Islet of Langerhans (tissue), 1 donor: ENCODE measurements around the gene SBSN.
"Not testable (repeated sequence)": the region's sequence is repeated elsewhere in the genome, so short reads cannot be mapped to it uniquely, and the experiment has no call there.

Experiments
- FAIRE-seq: peaks from one replicate; lab custom pipeline; 2011; peaks lifted over from hg19 to GRCh38; lab: Jason Lieb, UNC

Gene SBSN

DNA sequence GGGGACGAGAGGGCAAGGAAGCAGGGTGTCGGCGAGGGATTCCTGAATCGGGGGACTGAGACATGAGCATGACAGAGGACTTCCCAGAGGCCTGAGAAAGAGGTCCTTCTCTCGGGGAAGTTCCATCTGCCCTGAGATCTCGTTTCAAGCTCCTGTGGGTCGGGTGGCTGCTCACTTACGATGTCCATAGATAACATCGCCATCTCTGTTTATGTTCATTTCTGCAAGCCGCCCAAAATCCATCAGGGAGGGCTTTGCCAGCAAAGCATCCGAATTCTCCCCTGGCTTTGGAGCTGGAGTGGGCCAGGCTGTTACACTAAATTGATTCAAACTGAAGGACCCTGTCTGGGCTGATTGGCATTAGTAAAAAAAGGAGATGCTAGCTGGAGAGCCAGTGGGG lies 20.6 kb downstream of the SBSN start:
- no peak for FAIRE-seq

DNA sequence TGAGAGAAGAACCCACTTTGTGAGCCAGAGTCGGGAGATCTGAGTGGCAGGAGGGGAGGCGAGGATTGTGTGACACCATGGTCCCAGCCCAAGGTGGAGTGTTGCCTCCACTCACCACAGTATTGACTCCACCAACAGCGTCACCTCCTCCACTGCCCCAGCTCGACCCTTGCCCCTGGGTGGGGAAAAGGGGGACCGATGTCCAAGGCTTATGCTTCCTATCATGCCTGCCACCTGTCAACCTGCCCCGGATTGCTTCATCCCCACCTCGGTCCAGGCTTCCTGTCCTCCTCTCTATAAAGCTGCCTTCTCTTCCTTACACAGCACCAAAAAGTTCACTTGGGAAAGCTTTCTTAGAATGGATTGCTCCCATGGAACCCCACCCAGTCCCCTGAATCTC lies 22.1 kb downstream of the SBSN start:
- FAIRE-seq = no peak

DNA sequence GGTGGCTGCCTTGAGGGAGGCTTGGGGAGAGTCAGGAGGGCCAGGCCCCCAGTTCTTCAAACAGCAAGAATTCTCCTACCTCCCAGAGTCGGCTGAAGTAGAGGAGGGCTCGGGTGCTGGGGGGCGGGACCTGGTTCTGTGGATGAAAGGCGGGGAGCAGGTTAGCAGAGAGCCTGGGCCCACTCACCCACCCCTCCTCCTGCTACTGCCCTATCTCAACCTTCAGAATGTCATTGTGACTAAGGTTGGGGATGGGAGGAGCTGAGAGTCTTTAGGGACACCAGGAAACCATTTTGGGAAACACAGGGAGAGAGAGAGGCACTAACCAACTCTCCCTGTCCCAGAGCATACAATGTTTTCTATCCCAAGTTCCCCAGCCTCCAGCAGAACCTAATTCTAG lies 25.4 kb downstream of the SBSN start:
- no peak for FAIRE-seq

DNA sequence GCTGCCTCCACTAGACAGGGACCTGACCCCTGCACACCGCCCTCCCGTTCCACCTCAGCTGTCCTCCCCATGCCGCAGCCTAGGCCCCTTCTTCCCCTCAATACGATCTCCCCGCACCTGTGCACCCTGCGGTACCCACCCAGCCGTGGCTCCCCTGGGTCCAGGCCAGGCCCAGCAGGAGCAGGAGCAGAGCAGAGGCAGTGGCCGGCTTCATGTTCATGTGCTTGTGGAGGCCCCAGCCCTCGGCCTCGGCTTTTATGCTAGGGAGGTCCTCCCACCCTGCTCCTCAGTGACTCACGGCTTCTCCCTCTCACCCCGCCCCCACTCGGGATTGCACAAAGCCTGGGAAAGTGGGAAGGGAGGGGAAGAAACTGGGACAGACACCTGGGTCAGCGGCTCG lies 26.4 kb downstream of the SBSN start:
- FAIRE-seq = no peak

DNA sequence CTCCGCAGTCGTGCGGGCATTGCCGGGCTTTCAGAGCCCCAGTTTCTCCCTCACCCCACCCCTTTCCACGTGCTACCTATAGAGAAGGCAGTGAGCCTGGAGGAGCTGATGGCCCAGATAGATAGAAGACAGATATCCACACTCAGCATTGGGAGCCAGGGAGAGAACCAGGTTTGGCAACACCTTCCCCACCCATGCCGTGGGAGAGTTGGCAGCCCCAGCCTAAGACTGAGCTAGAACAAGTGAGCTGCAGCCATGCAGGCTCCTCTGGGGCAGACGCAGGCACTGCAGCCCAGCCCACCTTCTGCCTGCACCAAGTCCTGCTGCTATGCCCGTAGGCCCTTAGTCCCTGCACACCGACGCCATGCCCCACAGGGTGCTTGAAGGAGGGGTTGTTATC lies 27.5 kb downstream of the SBSN start:
- FAIRE-seq = no peak

DNA sequence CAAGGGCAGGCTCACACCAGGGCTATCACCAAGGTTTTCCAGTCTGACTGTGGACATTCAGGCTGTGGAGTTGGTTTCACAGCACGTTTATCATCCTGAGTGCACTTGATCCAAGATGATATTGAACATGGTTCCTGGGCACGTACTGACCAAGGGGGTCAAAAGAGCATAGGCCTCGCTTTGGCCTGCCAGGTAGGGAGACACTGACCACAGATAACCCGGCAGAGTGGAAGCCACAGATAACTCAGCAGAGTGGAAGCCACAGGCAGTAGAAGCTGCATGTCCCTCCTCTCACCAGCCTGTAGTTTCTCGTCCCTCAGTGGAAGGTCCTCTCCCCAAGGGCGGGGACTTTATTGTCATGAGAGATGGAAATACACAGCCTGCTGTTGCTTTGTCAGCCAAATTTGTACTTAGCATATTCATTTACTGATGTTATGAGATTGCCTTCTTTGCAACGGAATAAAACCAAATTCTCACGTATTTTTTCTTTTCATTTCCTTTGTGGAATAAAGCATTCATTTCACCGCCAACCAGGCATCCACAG lies 29.1 kb downstream of the SBSN start:
- no peak for FAIRE-seq

DNA sequence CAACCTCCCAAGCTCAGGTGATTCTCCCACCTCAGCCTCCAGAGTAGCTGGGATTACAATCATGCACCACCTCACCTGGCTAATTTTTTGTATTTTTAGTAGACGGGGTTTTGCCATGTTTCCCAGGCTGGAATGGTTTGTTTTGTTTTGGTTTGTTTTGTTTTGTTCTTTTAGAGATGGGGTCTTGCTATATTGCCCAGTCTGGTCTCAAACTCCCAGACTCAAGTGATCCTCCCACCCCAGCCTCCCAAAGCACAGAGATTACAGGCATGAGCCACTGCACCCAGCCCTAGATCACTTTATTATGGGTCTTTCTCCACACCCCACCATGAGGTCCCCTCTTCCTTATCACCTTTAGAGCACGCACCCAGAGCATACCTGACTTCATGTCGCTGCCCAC lies 29.9 kb downstream of the SBSN start:
- no peak for FAIRE-seq

DNA sequence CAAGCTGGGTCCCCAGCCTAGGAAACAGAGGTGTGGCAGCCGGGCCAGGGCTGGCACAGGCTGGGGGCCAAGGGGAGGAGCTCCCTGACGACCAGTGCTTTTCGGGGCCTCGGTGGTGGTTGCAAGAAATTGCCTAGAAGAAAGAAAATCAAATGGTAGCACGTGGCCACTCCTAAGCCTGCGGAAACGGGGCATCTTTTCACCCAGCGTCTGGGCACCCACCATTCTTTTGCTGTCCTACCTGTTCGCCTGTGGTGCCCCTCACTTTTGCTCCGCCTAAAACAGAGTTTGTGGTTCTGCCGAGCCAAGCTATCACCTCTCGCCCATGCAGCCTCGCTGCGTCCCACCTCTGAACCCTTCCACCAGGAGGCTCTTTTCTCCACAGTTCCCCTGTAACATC lies 30.7 kb downstream of the SBSN start:
- no peak for FAIRE-seq

DNA sequence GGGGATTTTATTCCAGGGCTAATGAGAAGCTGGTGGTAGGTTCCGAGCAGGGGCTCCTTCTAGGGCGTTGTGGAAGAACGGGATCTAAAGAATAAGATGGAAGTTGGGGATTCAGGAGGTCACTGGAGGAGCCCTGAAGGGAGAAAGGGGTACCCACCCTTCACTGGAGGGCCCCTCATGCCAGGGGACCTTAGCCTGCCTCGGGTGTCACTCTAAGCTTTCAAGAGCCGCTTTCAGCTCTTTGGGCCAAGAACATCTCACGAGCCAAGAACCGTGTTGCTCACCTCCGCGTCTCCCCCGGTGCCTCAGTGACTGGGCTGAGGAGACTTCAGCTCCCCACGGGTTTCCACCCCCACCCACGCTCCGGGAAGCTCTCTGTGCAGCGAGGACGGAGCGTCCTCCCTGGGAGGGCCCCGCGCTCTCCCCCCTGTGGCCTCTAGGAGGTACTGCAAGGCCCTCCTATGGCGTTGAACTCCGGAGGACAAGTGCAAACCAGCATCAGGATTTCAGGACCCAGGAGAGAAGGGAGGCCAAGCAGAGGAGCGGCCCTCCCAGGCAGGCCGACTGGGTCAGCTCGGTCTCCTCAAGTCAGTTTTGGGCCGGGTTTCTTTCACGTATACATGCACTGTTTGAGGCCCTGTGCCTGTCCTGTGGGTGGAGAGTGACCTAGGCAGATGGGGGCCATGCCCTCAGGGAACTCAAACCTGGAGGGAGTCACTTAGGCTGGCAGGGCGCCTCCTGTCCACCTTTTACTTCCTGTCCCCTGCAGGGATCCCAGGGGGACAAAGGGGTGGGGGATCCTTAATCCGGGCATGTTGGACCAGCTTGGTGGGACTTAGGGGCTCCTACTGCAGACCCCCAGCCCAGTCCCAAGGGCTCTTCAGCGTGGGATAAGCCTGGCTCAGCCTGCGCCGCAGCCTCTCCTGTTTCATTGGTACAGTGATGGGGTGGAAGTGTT lies 32.7 kb downstream of the SBSN start:
- FAIRE-seq = no peak

DNA sequence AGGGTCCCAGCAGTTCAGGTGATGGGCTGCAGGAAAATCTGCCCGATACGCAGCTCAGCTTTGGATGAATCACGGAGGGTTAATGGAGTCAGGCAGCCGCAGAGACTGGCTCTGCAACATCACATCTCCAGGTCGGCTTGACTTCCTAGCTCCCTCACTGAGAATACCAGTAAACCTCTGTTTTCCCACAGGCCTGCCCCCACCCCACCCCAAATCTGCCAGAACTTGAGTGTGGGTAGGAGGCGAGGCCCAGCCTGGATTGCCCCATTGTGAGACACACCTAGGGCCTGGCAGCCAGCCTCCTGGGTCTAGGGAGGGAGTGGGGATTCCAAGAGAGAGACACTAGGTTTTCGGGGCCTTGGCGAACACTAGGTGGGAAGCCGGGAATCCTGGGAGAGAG lies 34.1 kb downstream of the SBSN start:
- no peak for FAIRE-seq

DNA sequence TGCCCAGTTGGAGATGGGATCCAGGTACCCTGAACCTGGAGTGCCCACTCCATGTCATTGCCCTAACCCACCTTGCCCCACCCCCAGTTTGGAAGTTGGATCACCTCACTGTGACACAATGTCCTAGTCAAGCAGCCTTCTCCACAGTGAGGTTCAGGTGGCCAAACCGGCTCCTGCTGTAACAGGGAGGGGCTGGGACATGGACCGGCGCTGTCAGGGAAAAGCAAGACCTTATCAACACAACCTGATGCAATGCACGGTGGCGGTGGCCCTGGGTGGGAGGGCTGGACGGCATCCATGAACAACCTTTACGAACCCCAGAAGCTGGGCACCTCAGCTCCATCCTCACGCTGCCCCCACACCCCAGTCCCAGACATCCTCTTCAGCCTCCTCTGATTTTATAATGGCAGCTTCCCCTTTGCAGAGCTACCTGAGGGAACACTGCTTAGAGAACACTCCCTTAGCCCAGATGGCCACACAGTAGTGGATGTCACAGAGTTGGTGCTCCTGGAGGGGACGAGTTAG lies 36.2 kb downstream of the SBSN start:
- no peak for FAIRE-seq

DNA sequence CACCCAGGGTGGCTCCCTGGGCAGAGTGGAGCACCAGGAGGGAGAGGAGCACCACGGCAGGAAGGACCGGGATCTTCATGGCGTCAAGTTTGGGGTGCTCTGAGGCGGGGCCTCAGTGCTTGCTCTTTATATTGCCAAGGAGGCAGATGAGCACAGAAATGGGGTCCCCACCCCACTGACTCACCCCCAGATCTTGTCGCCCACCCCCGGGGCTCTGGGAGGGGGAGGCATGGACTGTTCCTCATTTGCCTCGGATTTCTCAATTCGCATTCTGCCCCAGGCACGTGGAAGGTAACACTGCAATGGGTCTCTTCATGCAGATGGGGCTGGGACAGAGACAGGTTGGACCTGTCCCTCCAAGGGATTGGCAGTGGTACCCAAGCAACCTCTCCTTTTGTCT lies 37.7 kb downstream of the SBSN start, which contains the start of gene KRTDAP:
Gene KRTDAP (minus strand): TSS at position 101 of the 400 bp plus-strand sequence. CDS start 22 bp downstream, at position 79.
- no peak for FAIRE-seq

DNA sequence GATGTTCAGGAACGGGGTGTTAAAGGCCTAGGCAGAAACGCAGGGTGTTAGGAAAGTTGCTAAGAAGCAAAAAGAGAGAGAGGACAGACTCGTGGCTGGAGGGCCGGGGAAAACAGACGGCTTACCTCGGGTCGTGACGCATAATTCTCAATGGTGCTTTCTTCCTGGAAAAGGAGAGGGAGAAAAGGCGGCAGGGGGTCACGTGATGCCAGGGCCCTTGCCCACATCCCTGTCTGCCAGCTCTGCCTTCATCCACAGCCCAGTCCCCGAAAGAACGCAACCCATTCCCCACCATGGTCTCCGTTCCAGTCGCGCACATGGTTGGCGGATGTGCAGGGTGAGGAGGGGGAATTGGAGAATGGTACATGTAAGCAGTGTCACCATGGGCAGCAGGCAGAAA lies 39.4 kb downstream of the SBSN start:
- FAIRE-seq = no peak

DNA sequence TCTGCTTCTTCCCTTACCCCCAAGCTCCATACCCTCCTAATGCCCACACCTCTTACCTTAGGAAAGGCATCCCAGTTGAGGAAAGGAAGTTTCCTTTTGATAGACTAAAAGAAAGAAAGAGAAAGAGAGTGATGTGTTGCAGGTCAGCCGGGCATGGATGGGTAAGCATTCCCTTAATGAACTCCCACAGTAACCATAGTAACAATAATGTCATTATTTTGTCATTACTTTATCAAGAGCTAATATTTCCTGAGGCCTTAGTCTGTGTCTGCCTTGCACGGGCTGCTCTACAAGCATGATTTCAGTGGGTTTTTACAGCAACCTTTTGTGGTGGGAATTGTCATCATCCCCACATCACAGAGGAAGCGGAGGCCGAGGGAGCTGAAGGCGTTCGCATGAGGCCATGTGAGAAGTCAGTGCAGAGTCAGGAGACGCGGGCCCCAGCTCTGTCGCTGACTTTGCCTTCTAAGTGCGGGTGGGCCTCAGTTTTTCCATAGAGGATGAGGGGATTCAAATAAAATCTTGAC lies 40.4 kb downstream of the SBSN start:
- no peak for FAIRE-seq

DNA sequence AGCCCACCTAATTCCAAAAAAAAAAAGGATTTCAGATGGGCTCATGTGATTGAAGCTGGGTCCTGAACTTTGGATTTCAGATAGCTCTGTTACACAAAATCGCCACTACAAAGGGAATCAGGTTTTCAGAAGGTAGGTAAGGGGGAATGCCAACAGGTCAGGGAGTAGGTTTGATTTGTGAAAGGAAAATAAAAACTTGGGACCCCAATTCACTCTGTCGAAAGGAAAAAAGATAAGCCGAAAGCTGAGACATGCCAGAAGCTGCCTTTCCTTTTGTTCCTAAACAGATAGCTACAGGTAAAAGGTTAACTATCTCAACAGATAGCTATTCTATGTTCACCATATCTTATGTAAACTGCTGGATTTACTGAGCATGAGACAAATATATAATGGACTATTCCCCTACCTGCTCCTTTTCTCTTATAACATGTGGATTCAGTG lies 41.8 kb downstream of the SBSN start:
- FAIRE-seq = no peak

DNA sequence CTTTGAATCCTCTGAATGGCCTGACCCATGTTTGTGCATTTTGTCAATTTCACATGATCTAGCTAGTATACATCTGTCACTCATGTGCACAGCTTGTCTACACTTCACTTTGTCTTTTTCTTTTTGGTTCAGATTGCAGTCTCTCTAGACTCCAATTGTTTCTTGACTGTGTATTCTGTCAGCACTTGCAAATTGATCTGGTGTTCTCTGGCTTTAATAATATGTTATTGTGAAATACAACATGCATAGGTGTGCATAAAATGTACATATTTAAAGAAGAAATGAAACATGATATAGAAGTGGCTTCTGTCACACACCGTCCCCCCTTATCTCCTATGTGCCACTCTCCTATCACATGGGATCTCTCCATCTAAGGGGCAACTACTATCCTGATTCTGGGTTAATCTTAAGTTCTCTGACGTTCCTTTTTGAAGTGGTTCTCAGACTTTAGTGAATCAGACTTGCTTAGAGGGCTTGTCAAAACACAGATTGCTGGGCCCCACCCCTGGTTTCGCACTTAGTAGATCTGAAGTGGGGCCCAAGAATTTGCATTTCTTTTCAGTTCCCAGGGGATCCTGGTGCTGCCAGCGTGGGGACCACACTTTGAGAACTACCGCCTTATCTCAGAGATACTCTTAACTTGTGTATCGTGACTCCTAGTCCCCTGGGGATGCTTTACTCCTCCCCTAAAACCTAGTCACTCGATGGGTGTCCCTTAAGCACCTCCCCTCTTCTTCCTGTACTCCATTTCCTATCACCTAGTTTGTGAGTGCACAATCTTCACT lies 43.7 kb downstream of the SBSN start:
- FAIRE-seq = no peak

DNA sequence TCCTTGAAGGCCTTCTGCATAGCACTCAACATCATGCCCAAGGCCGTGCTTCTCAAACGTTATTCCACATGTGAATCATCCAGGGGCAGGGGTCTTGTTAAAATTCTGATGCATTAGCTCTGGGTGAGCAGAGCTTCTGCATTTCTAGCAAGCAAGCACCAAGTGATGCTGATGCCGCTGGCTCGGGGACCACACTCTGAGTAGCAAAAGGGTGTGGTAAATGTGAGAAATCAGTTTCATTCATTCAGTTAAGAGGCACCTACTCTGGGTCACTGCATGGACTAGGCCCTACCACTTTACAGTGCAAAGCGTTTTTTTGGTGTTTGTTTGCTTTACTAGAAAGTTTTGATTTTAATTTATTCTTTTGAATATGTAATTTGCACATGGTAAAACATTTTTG lies 45.0 kb downstream of the SBSN start:
- no peak for FAIRE-seq

DNA sequence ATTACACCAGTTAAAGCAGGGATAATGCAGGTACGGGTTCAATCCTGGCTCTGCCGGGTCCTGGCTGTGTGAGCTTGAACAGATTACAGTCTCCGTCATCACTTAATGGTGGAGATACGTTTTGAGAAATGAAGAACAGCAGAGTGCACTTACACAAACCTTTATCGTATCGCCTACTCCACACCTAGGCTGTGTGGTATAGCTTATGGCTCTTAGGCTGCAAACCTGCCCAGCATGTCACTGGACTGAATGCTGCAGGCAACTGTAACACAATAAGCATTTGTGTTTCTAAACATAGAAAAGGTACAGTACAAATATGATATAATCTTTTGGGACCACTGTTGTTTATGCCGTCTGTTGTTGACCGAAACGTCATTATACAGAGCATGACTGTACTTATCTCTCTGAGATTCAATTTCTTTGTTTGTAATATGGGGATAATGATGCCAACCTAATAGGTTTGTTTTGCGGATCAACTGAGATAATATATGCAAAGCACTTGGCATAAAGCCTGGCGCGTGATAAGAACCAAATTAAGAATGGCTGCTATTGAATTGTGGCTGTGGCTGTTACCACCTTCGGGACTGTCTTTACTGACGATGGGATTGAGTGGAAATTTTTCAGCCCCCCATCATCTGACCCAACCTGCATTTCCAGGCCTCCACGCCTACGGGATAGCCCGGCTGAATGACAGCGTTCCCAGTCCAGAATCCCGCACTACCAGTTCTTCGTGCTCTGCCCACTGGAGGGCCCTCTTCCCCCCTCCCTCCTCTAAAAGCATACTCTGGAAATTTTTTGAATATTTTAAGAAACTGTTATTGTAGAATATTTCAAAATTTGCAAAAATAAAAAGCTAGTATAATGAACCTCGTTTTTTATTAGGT lies 49.1 kb downstream of the SBSN start:
- FAIRE-seq = no peak

DNA sequence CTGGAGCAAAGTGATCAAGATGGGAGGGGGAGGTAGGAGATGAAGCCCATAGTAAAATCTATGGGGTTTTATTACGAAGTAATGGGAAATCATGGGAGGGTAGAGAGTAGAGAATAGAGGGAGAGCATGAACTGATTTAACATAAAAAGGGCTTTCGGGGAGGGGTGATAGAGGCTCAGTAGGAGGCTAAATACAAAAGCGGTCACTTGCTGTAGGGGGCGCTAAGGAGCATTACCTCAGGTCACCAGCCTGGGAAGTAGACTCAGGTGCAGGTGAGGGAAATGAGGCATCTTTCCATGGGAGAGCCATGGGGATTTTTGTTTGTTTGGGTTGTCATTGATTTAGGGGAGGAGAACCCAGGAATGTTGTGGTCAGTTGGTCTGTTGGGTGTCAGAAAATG lies 52.0 kb downstream of the SBSN start:
- no peak for FAIRE-seq

DNA sequence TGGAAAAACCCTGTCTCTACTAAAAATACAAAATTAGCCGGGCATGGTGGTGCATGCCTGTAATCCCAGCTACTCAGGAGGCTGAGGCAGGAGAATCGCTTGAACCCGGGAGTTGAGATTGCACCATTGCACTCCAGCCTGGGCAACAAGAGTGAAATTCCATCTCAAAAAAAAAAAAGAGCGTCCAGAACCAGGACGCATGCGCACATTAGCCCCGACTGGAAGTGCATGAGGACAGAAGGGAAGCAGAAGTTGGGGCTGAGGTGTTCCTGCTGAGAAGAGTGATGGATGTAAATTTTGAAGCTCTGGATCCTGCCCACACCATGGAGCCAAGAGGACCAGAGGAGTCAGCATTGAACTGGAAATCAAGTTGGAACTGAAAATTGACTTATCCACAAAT lies 53.5 kb downstream of the SBSN start:
- not testable (repeated sequence) for FAIRE-seq

DNA sequence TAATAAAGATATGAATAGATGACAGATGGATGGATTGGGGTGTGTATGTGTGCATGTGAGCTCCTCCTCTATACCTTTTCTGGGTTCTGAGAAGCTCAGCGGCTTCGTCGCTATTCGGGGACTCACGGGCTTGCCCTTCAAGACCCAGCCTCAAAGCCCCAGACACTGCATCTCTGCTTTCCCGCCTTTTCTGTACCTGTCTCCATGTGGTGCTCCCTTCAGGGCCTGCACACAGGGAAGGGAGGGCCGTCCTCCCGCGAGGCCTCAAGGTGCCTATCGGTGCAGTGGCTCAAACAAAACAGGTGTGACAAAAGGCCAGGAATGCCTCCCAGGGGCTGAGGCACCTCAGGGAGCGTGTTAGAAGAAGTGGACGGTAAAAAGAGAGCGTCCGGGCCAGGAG lies 54.0 kb downstream of the SBSN start:
- FAIRE-seq = no peak
